ENCODE measurements around the gene PRKAG2. TPM values are rescaled to one million over a fixed set of nuclear protein-coding genes. Genes with fewer than 3 reads are reported as not detected.

The PRKAG2 gene
- polyA plus RNA-seq, 3 donors = 29.2 to 59.8 (median 30.9) TPM

GRCh38 chr7:151506901-151507382 is 370.0 kb downstream of the PRKAG2 start:
- H3K27me3 ChIP-seq (ENCODE audit: control insufficient read depth in 2 of 2, insufficient read depth in 2 of 2, low read length in 2 of 2) = no peaks in the 10 kb centered on the region
- Mint-ChIP-seq H3K9me3 (no peaks in the 10 kb centered on the region), H3K4me3 (no peak overlapping the region), H3K4me1 (peaks cover 55% of the 10 kb centered on the region), H3K36me3 (peaks cover 2 to 6% of the 10 kb centered on the region in 2 donors), H3K27me3 (ENCODE audit: low read depth in 3 of 3) (no peaks in the 10 kb centered on the region), H3K27ac (peak overlapping the region in 5 of 7 donors; percentile 33 to 61 (median 47))
- H3K4me2 ChIP-seq (replicated peaks; ENCODE audit: extremely low read depth, low read length, poor library complexity, severe bottlenecking) = no peak overlapping the region
- peaks cover 100% of the 10 kb centered on the region for H4K20me1 ChIP-seq (ENCODE audit: insufficient read depth, low read length)
- H3K36me3 ChIP-seq (replicated peaks in 1 of 2; ENCODE audit: control insufficient read depth in 1 of 2, insufficient read depth in 2 of 2, low read length in 2 of 2) = no peaks in the 10 kb centered on the region
- WGBS (ENCODE audit: insufficient coverage) = 33% methylated on average over 1 of the region's 5 CpGs
- no peak overlapping the region for H3K9ac ChIP-seq (ENCODE audit: insufficient read depth, low read length, poor library complexity, severe bottlenecking)
- no peak for DNase-seq
- peak overlapping the region in 1 of 2 donors; percentile 22 for H3K27ac ChIP-seq (ENCODE audit: low read depth in 1 of 2, low read length in 2 of 2)
- H3K4me3 ChIP-seq (replicated peaks in 1 of 3; ENCODE audit: low read depth in 2 of 3, low read length in 3 of 3) = no peak overlapping the region
- intact Hi-C loops (cut with micrococcal nuclease) = no loop called here
- no peak for TF ChIP-seq CTCF (IDR thresholded peaks at IDR 0.05)
- H3K9me3 ChIP-seq (replicated peaks in 1 of 2; ENCODE audit: control insufficient read depth in 1 of 2, insufficient read depth in 1 of 2, low read length in 2 of 2) = no peaks in the 10 kb centered on the region
- H3K4me1 ChIP-seq (ENCODE audit: control insufficient read depth in 1 of 2, insufficient read depth in 2 of 2, low read length in 2 of 2) = peaks cover 20 to 36% of the 10 kb centered on the region in 2 donors
- no peak overlapping the region for H2AFZ ChIP-seq (ENCODE audit: insufficient read depth, low read depth, low read length, poor library complexity, severe bottlenecking)
- peaks cover 100% of the 10 kb centered on the region for H3K79me2 ChIP-seq (ENCODE audit: insufficient read depth, low read length)

Small RNA genes within 50 kb of the gene (small RNA-seq; reads per million reads assigned to genes)
- gene RF00019 (ENCODE audit: insufficient read length, low read depth) = not detected
- not detected for gene RNU6-604P (ENCODE audit: insufficient read length, low read depth)

Other genes starting within 250 kb of the PRKAG2 start
- not detected for gene GALNTL5, start 79.3 kb upstream of the PRKAG2 start, polyA plus RNA-seq
- 10 to 100 TPM; 17.7 to 25.9 (median 20.6) TPM for gene GALNT11, start 148.6 kb upstream of the PRKAG2 start, polyA plus RNA-seq